GM18870 (cell line): ENCODE results near the gene MRPL23.

ENCODE experiments used
- ATAC-seq: cut with Tn5 transposase; IDR thresholded peaks from one replicate; pipeline ENCODE4 v1.9.1; 2021; ENCODE audit warnings: moderate library complexity; ENCODE audit not compliant: unreplicated experiment

Gene MRPL23

DNA sequence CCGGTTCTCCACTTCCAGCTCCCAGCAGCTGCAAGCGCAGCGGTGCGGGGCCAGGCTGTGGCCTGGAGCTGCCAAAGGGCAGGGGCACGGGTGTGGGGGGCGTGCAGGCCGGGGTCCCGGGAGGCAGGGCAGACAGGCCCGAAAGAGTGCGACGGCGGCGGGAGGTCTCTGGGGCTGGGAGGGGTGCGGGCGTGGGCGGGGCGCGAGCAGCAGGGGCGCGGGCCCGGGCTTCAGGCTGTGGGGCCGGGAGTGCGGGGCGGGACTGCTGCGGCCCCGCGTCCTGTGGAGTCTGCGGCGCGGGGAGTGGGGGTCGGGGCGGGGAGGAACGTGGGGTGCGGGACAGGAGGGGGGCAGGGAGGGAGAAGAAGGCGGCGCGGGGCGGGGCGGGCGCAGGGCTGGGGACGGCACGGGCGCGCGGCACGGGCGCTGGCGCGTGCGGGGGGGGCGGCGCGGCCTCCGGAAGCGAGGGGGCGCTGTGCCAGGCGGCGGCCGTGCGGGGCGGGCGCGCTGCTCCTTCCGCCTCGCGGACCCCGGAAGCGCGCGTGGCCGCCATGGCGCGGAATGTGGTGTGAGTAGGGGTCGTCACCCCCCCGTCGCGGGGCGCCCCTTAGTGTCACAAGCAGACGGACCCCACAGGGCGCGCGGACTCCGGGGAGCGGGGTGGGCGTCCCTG is at the start of gene MRPL23:
MRPL23 (plus strand) TSS at position 521 of the 673 bp plus-strand sequence; CDS start at position 552, 31 bp downstream.
- no peak for ATAC-seq

- ATAC-seq: no peak
Measured at GRCh38 chr11:1899090-1899489, 48.0 kb upstream of the MRPL23 start.

- no peak for ATAC-seq
Measured at GRCh38 chr11:1899686-1900085, 47.4 kb upstream of the MRPL23 start.

DNA sequence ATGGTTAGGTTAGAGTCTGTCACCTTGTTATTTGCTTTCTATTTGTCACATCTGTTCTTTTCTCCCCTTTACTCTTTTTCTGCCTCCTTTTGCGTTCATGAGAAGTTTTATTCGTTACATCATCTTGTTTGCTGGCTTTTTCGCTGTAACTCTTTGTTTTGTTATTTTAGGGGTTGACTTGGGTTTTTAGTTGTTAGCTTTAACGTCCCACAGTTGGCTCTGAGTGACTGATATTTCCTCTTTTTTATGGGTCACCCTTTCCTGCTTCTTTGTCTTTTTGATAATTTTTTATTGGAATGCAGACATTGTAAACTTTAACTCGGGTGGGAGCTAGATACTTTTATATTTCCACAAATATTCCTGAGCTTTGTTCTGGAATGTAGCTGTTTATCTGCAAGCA is 41.0 kb upstream of the MRPL23 start:
- no peak for ATAC-seq

GRCh38 chr11:1906611-1907423 is 40.3 kb upstream of the MRPL23 start:
- ATAC-seq: no peak

DNA sequence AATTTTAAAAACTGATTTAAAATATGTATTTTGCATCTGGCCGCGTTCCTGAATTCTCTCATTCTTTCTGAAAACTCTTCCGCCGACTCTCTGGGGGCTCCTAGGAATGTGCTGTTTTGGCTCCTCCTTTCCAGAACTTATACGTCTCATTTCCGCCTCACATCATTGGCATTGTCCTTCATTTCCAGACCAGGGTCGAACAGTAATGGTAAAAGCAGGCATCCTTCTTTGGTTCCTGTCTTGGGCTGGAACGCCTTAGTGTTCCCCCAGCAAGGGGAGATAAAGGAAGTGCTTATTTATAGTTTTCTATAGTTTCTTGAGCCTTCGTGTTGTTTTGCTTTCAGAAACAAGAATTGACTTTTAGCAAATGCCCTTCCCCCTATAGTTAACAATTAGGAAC is 38.5 kb upstream of the MRPL23 start:
- ATAC-seq: no peak

GRCh38 chr11:1909524-1909923 is 37.6 kb upstream of the MRPL23 start:
- ATAC-seq: no peak

DNA sequence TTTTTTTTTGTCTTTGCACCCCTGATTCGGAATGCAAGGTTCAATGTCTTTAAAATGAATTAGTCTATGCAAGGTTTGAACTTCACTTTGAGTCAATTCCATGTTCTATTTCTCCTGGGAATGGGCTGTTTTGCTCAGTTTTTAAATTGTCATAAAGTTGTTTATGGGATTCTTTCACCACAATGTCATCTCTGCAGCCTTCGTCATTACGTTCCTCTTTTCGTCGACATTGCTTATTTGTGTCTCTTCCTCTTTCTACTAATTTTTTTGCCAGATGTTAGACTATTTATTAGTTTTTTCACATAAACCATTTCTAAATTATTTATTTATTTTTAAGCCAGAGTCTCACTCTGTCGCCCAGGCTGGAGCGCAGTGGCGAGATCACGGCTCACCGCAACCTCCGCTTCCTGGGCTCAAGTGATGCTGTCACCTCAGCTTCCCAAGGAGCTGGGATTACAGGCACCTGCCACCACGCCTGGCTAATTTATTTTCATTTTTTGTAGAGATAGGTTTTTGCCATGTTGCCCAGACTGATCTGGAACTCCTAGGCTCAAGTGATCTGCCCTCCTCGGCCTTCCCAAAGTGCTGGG is 34.7 kb upstream of the MRPL23 start:
- ATAC-seq: no peak

- no peak for ATAC-seq
Measured at GRCh38 chr11:1913271-1914060, 33.7 kb upstream of the MRPL23 start.

DNA sequence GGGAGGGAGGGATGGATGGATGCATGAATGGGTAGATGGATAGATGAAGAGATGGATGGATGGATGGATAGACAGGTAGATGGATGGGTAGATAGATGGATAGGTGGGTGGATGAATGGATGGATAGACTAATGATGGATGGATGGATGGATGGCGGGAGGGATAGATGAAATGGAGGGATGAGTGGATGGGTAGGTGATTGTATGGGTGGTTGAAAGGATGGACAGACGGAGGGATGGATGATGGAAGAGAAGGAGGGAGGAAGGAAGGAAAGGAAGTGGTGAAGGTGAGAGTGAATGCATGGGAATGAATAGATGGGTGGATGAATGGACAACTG is 31.4 kb upstream of the MRPL23 start:
- no peak for ATAC-seq

- no peak for ATAC-seq
Measured at GRCh38 chr11:1916132-1916985, 30.8 kb upstream of the MRPL23 start.

DNA sequence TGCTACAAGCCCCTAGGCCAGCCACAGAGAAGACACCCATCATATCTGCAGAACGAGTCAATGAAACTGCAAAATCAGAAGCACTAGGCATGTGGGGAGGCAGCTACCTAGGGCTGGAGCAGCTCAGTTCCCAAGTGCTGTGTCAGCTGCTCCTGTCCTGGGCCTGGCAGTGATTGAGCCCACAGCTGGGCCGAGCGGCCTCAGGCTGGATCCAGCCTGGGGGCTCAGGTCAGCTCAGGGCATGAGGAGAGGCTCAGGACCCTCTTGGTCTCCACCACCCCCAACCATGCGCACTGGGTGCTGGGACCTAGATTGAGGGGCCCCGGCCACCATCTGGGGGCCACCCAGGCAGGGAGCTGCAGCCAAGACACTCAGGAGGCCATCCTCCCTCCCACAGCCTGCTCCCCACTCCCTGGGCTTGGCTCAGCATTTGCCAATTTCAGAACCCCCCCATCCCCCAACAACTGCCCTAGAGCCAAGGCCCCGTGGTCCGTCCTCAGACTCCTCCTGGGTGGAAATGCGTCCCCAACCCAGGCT is 30.1 kb upstream of the MRPL23 start:
- no peak for ATAC-seq

GRCh38 chr11:1917523-1918435 is 29.4 kb upstream of the MRPL23 start:
- no peak for ATAC-seq

- ATAC-seq: no peak
Measured at GRCh38 chr11:1918436-1919315, 28.5 kb upstream of the MRPL23 start.

GRCh38 chr11:1919391-1920127 is 27.6 kb upstream of the MRPL23 start, which contains the start of gene TNNT3:
Gene TNNT3, plus strand, starts transcription at chr11:1919703. Its CDS starts 3,172 bp downstream, at chr11:1922875.
- no peak for ATAC-seq

- no peak for ATAC-seq
Measured at GRCh38 chr11:1920128-1920908, 26.8 kb upstream of the MRPL23 start.
